Panc1 (cell line): ENCODE results near the gene ANP32E. TPM values are rescaled to one million over a fixed set of nuclear protein-coding genes. Genes with fewer than 3 reads are reported as not detected.
A peak's percentile ranks its signal among the peaks of the same experiment; 100 is the strongest.

Experiments used
- ATAC-seq: fragments of 200-7000 bp; cut with Tn5 transposase; 2 replicates; pipeline ENCODE4 v1.9.1; 2020; ENCODE audit warnings: mild to moderate bottlenecking, moderate library complexity
- BruUV-seq: library from RNA; stranded (reverse); fragments of 400-500 nt; replicated peaks from 2 replicates; lab custom pipeline; 2021; lab: Mats Ljungman, UMichigan
- CTCF ChIA-PET: fragments of 300-600 bp; sonication (Branson Sonifier 250); formaldehyde crosslinking; loops from one replicate; lab custom pipeline; 2022; ENCODE audit warnings: antibody characterized with exemption; lab: Charles Lee
- POLR2A ChIA-PET: fragments of 300-600 bp; sonication (Branson Sonifier 250); formaldehyde crosslinking; loops from one replicate; lab custom pipeline; 2022; ENCODE audit warnings: antibody characterized with exemption; lab: Charles Lee
- DNase-seq: peaks from one replicate; pipeline ENCODE4 v3.0.0-alpha.2; 2010; ENCODE audit warnings: low read depth, low spot score
- H3K27ac ChIP-seq: 2 replicates; pipeline ENCODE4 v1.5.1; 2011; ENCODE audit warnings: mild to moderate bottlenecking, low read length, inconsistent platforms
- H3K27me3 ChIP-seq: fragments of 200-500 bp; sonication (Bioruptor generic); 2 replicates; pipeline ENCODE4 v1.6.0; 2014; ENCODE audit warnings: low read length, inconsistent platforms; ENCODE audit not compliant: control insufficient read depth, insufficient read depth
- H3K36me3 ChIP-seq: fragments of 200-500 bp; sonication (Bioruptor generic); 2 replicates; pipeline ENCODE4 v1.5.1; 2014; ENCODE audit warnings: inconsistent platforms, mild to moderate bottlenecking, low read length, moderate library complexity; ENCODE audit not compliant: control insufficient read depth, insufficient read depth
- H3K4me1 ChIP-seq: 2 replicates; pipeline ENCODE4 v1.5.1; 2011; ENCODE audit warnings: inconsistent platforms, mild to moderate bottlenecking, low read length, moderate library complexity; ENCODE audit not compliant: control insufficient read depth, insufficient read depth
- H3K4me3 ChIP-seq, 2 experiments: 2 replicates each; pipeline ENCODE4 v1.5.1; 2011 to 2012; ENCODE audit warnings: low read depth in 2 of 2, low read length in 2 of 2, mild to moderate bottlenecking in 2 of 2, inconsistent platforms in 1 of 2, moderate library complexity in 1 of 2
- H3K9me3 ChIP-seq: fragments of 200-500 bp; sonication (Bioruptor generic); 2 replicates; pipeline ENCODE4 v1.5.1; 2014; ENCODE audit warnings: low read depth, mild to moderate bottlenecking, inconsistent platforms, low read length, moderate library complexity; ENCODE audit not compliant: control insufficient read depth, insufficient read depth
- CTCF ChIP-seq: fragments of 450-650 bp; IDR thresholded peaks from 2 replicates; pipeline ENCODE4 v1.5.1; 2017; ENCODE audit warnings: mild to moderate bottlenecking
- POLR2AphosphoS5 ChIP-seq: IDR thresholded peaks from 2 replicates; pipeline ENCODE4 v1.6.1; 2012; ENCODE audit warnings: mild to moderate bottlenecking, low read depth, low read length, moderate library complexity
- REST ChIP-seq, 2 experiments: IDR thresholded peaks; 2 replicates each; pipeline ENCODE4 v1.6.1; 2011 to 2012; ENCODE audit warnings: low read depth in 2 of 2, control low read depth in 1 of 2, low read length in 1 of 2, mild to moderate bottlenecking in 1 of 2, moderate library complexity in 1 of 2; ENCODE audit not compliant: insufficient read depth in 1 of 2
- SIN3A ChIP-seq: IDR thresholded peaks from 2 replicates; pipeline ENCODE4 v1.6.1; 2012; ENCODE audit warnings: low read depth, mild to moderate bottlenecking, low read length, moderate library complexity, borderline replicate concordance; ENCODE audit not compliant: insufficient read depth
- TCF7L2 ChIP-seq: IDR thresholded peaks from 2 replicates; pipeline ENCODE4 v1.6.1; 2011; ENCODE audit warnings: mild to moderate bottlenecking, low read depth, low read length, inconsistent platforms
- in situ Hi-C: cut with HindIII; loops from 2 replicates; pipeline ENCODE4 v1.10.0; 2016; ENCODE audit warnings: low sequenced_read_pairs, low pct_unique_long_range_greater_than_20kb
- intact Hi-C: fragments of 100-400 bp; cut with micrococcal nuclease; formaldehyde crosslinking; loops from one replicate; pipeline ENCODE4 v1.10.0; 2022; ENCODE audit not compliant: unreplicated experiment
- total RNA-seq: library from RNA; stranded (reverse); gene quantifications from one replicate; pipeline ENCODE4 v1.2.1, GENCODE V29; 2021; ENCODE audit not compliant: unreplicated experiment

The ANP32E gene
- total RNA-seq, 1 experiment from 2014 or later = 66.2 TPM

- H3K4me1 ChIP-seq = peaks cover 5% of the 10 kb centered on the region
- no TSS peak for BruUV-seq
- H3K27me3 ChIP-seq = no peaks in the 10 kb centered on the region
- no peak overlapping the region for H3K27ac ChIP-seq
- no peak for DNase-seq
- H3K36me3 ChIP-seq = peaks cover 11% of the 10 kb centered on the region; the same call in 1 of the 2 replicates
- ChIA-PET POLR2A (no interaction called here), CTCF (no interaction called here)
- ATAC-seq = no peak
- TF ChIP-seq CTCF (no peak), REST (IDR thresholded peaks at IDR 0.05; ENCODE audit: insufficient read depth in 1 of 2, low read depth in 2 of 2, low read length in 1 of 2) (no peak), TCF7L2 (no peak), POLR2AphosphoS5 (no peak), SIN3A (no peak)
- H3K4me3 ChIP-seq = no peak overlapping the region
- in situ Hi-C loops (no loop called here), intact Hi-C loops (no loop called here)
- no peaks in the 10 kb centered on the region for H3K9me3 ChIP-seq
These were observed 35.5 kb upstream of the ANP32E start for GRCh38 chr1:150271291-150271959.

GRCh38 chr1:150269451-150269850 lies 33.5 kb upstream of the ANP32E start:
- intact Hi-C loops (no loop called here), in situ Hi-C loops (no loop called here)
- peaks cover 15% of the 10 kb centered on the region; the same call in 1 of the 2 replicates for H3K36me3 ChIP-seq
- no peak for TF ChIP-seq SIN3A
- TF ChIP-seq TCF7L2 = no peak
- TF ChIP-seq POLR2AphosphoS5 = no peak
- no peak for TF ChIP-seq CTCF
- no peak for TF ChIP-seq REST (IDR thresholded peaks at IDR 0.05; ENCODE audit: insufficient read depth in 1 of 2, low read depth in 2 of 2, low read length in 1 of 2)
- H3K9me3 ChIP-seq = no peaks in the 10 kb centered on the region
- CTCF ChIA-PET = interaction anchor here (0.6 to 1.4 kb wide), 2 partner anchors 12 kb away, joined by 3 to 4 read pairs; partner anchors contain the start of gene CA14
- peak overlapping the region; percentile 95 to 100 for H3K4me3 ChIP-seq
- DNase-seq = no peak
- no peak for ATAC-seq
- POLR2A ChIA-PET = no interaction called here
- BruUV-seq = TSS peak; percentile 90
- H3K4me1 ChIP-seq = peaks cover 5% of the 10 kb centered on the region
- peak overlapping the region; percentile 96 for H3K27ac ChIP-seq
- no peaks in the 10 kb centered on the region for H3K27me3 ChIP-seq
